ENCODE data around the gene DNAH5.

- no peak for TF ChIP-seq EP300 (IDR thresholded peaks at IDR 0.05; ENCODE audit: borderline replicate concordance)
- TF ChIP-seq REST (IDR thresholded peaks at IDR 0.05; ENCODE audit: low read depth): no peak
Measured at GRCh38 chr5:13773649-13774048, 170.8 kb downstream of the DNAH5 start.

Data from Ishikawa (cell line).